Heart right ventricle (tissue), 16 donors: ENCODE measurements around the gene TSPOAP1. TPM values are rescaled to one million over a fixed set of nuclear protein-coding genes. Genes with fewer than 3 reads are reported as not detected.

ENCODE experiments used
- ATAC-seq, 8 donors: fragments of 200-7000 bp; cut with Tn5 transposase; one replicate each; pipeline ENCODE4 v1.9.1; 2020; ENCODE audit warnings: mild to moderate bottlenecking in 8 of 8, moderate library complexity in 8 of 8, moderate number of reproducible peaks in 1 of 8
- DNase-seq, 2 donors: peaks; one replicate each; pipeline ENCODE4 v3.0.0-alpha.2; 2020
- H3K27ac ChIP-seq, 10 donors: fragments of 200-600 bp; sonication (generic) in 2 of 10; one replicate each; pipeline versions ENCODE4 v1.5.0 to v1.8.0; 2020 to 2022; ENCODE audit warnings: mild to moderate bottlenecking in 3 of 10
- H3K27me3 ChIP-seq, 7 donors: fragments of 200-600 bp; one replicate each; pipeline ENCODE4 v1.8.0; 2021 to 2022; ENCODE audit warnings: mild to moderate bottlenecking in 2 of 7
- H3K36me3 ChIP-seq, 9 donors: fragments of 200-600 bp; sonication (generic) in 1 of 9; one replicate each; pipeline versions ENCODE4 v1.5.0 to v1.8.0; 2020 to 2022; ENCODE audit warnings: mild to moderate bottlenecking in 2 of 9
- H3K4me1 ChIP-seq, 9 donors: fragments of 200-600 bp; sonication (generic) in 1 of 9; one replicate each; pipeline versions ENCODE4 v1.5.0 to v1.8.0; 2020 to 2022; ENCODE audit warnings: mild to moderate bottlenecking in 4 of 9
- H3K4me3 ChIP-seq, 10 donors: fragments of 200-600 bp; sonication (generic) in 2 of 10; one replicate each; pipeline versions ENCODE4 v1.5.0 to v1.8.0; 2020 to 2022; ENCODE audit warnings: mild to moderate bottlenecking in 7 of 10, moderate library complexity in 2 of 10
- H3K9me3 ChIP-seq, 11 donors: fragments of 200-600 bp in 10 of 11; sonication (generic) in 2 of 11; one replicate each; pipeline versions ENCODE4 v1.5.0 to v1.8.0; 2013 to 2022; ENCODE audit warnings: mild to moderate bottlenecking in 2 of 11, control low read depth in 1 of 11, moderate library complexity in 1 of 11
- CTCF ChIP-seq, 9 donors: fragments of 200-600 bp; sonication (generic) in 2 of 9; IDR thresholded peaks; one replicate each; pipeline versions ENCODE4 v1.5.0 to v1.8.0; 2021 to 2022; ENCODE audit warnings: antibody characterized with exemption in 9 of 9, mild to moderate bottlenecking in 5 of 9, moderate library complexity in 1 of 9
- WGBS, 2 donors: extraction: QIAGEN DNeasy Blood & Tissue Kit; methylation state at CpG; one replicate each; pipeline ENCODE4 v1.1.7; 2013; ENCODE audit warnings: inconsistent platforms in 1 of 2; 5-methylcytosine and 5-hydroxymethylcytosine counted together
- intact Hi-C, 10 donors: fragments of 100-400 bp; cut with DNase I; formaldehyde crosslinking; loops; one replicate each; pipeline versions ENCODE4 v1.11.1 to v1.14.2; 2022
- polyA plus RNA-seq, 2 donors: library from polyadenylated mRNA; stranded (reverse); fragments of 200-250 nt; gene quantifications; one replicate each; pipeline ENCODE4 v1.2.3, GENCODE V29; 2013
- total RNA-seq, 10 donors: library from RNA; stranded (reverse); fragmentation: NEBNext Ultra II Directional in 3 of 10; extraction: Animal tissue kit (Norgen Biotek cat#: 25700) in 3 of 10; gene quantifications; one replicate each; pipeline versions ENCODE4 v1.2.1 to v1.2.4, GENCODE V29; 2021 to 2023
- donor health status: Arrhythmogenic right ventricular cardiomyopathy.
- donor health status: ischemic (EF 13 %, LVEDD 7.1; RV severe dilation, severe dysfunction).
- donor health status: healthy with polysubstance abuse.
- donor health status: DM: no; HTN: yes; CAD: no.
- donor health status: DM: no; HTN: no; CAD: no.
- donor health status: ischemic (EF 25% LVEDD 6.9; RV normal size, moderate dysfunction).
- donor health status: ischemic (EF 25% LVEDD 5.7; RV mildly dilated, moderate dysfunction).
- donor health status: healthy.
- donor health status: DM: yes; HTN: yes; CAD: no.
- donor health status: Ischemic cardiomyopathy.
- donor health status: ischemic (EF 35%, LVEDD 5.7; RV mildly dilated, moderate dysfunction).
- donor health status: nonischemic (EF 11% LVEDD 7.7; RV severe dilation, severe dysfunction).
- donor health status: DM: yes; HTN: yes; CAD: no.
- donor health status: PGD.
- donor health status: ischemic (EF 29% LVEDD 5.4; RV normal size, mild dysfunction).
- donor health status: nonischemic (EF 23%, LVEDD 6.1; RV moderate dilation, normal function).

TSPOAP1 gene
- total and polyA plus RNA-seq, 12 donors = 1.6 to 35.6 (median 12.4) TPM

- Histone ChIP-seq H3K4me1 (peaks cover 0 to 15% (median 6%) of the 10 kb centered on the region in 9 donors), H3K36me3 (no peaks in the 10 kb centered on the region), H3K9me3 (no peaks in the 10 kb centered on the region), H3K27me3 (peaks cover 0 to 29% (median 14%) of the 10 kb centered on the region in 7 donors), H3K27ac (no peak overlapping the region), H3K4me3 (no peak overlapping the region)
- DNase-seq = no peak
- no peak for TF ChIP-seq CTCF (IDR thresholded peaks at IDR 0.05)
- no peak for ATAC-seq
- 85 to 95% methylated on average over 9 of the region's 9 CpGs for WGBS, 2 donors
- intact Hi-C loops = no loop called here
These were observed 7.8 kb downstream of the TSPOAP1 start for GRCh38 chr17:58320570-58321323.

GRCh38 chr17:58320163-58320558, 8.4 kb downstream of the TSPOAP1 start:
- Histone ChIP-seq H3K4me3 (no peak overlapping the region), H3K27me3 (peaks cover 0 to 24% (median 11%) of the 10 kb centered on the region in 7 donors), H3K27ac (no peak overlapping the region), H3K4me1 (peaks cover 0 to 14% (median 6%) of the 10 kb centered on the region in 9 donors), H3K9me3 (no peaks in the 10 kb centered on the region), H3K36me3 (no peaks in the 10 kb centered on the region)
- TF ChIP-seq CTCF (IDR thresholded peaks at IDR 0.05) = no peak
- ATAC-seq (no peak), DNase-seq (no peak)
- WGBS, 2 donors = 88% methylated on average over 7 of the region's 7 CpGs
- intact Hi-C loops = no loop called here

DNA sequence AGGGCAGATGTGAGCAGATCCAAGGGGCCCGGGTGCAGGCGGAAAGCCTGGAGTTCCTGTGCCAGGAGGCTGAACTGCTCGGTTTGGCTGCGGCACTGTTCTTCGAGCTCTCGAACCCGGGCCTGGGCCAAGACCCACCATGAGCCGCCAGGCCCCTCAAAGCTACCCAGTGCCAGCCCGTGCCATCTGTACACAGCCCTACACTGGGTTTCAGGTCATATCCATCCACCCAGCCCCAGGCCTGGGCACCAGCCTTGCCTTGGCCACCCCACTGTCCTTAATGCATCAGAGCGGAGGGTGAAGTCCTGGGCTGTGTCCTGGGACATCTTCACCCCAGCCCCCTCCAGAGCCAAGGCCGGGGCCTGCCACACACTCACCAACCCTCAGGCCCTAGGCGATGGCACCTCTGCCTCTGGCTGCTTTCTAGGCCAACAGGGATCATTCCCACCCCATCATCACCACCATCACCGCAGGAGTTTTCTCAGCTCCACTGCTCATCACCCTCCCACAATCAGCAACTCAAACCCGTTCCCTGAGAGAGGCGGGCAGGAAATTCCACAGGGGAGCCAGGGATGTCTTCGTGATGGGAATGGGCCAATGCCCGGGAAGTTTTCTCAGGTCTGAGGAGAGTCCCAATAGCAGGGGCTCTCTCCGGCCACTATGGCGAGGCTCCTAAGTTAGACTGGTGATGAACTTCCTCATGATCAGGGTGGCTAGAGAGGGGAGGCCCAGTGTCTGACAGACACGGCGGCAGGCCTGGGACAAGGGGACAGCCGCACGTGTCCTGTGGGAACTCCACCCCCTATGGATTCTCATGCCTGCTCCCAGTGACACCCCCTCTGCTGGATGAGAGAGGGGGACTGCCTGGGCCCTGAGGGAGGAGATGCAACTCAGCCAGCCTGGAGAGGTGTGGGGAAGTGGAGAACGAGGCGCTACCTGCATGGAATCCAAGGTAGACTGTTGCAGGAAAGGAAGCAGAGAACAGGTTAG, 9.1 kb downstream of the TSPOAP1 start:
- ATAC-seq = no peak
- H3K9me3 ChIP-seq = no peaks in the 10 kb centered on the region
- no peak for DNase-seq
- peaks cover 0 to 17% (median 5%) of the 10 kb centered on the region in 7 donors for H3K27me3 ChIP-seq
- no peaks in the 10 kb centered on the region for H3K36me3 ChIP-seq
- peaks cover 0 to 9% (median 1%) of the 10 kb centered on the region in 9 donors for H3K4me1 ChIP-seq
- no peak overlapping the region for H3K4me3 ChIP-seq
- 73 to 76% methylated on average over 25 of the region's 25 CpGs for WGBS, 2 donors
- H3K27ac ChIP-seq = no peak overlapping the region
- intact Hi-C loops = loop anchor here in 5 of 10 donors (5.0 to 10.0 kb wide), 4 partner anchors 95 to 128 kb away; partner anchors contain the start of gene RNF43 (in 2 of the 5)
- TF ChIP-seq CTCF (IDR thresholded peaks at IDR 0.05) = no peak

DNA sequence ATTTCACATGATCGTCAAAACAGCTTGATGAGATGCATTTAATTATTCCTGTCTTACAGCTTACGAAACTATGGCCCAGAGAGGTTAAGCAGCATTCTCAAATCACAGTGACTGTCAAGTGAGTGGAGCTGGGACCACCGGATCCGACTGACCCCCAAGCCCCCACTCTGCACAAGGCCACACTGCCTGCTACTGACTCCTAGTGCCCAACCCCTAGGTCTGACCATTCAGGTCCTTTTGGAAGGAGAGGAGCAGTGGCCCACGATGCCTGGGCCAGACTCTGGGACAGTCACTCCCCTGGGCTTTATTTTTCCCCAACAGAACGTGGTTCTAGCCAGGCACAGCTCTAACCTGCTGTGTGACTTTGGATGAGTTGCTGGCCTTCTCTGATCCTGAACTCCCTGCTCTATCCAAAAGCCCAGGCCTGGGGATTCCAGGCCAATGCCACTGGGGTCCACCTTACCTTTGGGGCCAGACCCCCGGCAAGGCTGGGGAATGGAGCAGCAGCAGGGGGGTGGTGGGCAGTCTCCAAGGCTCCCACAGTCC, 9.9 kb downstream of the TSPOAP1 start:
- intact Hi-C loops = loop anchor here in 5 of 10 donors (5.0 to 10.0 kb wide), 4 partner anchors 96 to 129 kb away; partner anchors contain the start of gene RNF43 (in 2 of the 5)
- H3K9me3 ChIP-seq = no peaks in the 10 kb centered on the region
- no peak for DNase-seq
- H3K27me3 ChIP-seq = peaks cover 0 to 10% (median 4%) of the 10 kb centered on the region in 7 donors
- no peak for TF ChIP-seq CTCF (IDR thresholded peaks at IDR 0.05)
- no peak overlapping the region for H3K4me3 ChIP-seq
- peaks cover 0 to 5% (median 0%) of the 10 kb centered on the region in 9 donors for H3K4me1 ChIP-seq
- WGBS, 2 donors = 74 to 80% methylated on average over 7 of the region's 7 CpGs
- no peak overlapping the region for H3K27ac ChIP-seq
- H3K36me3 ChIP-seq = no peaks in the 10 kb centered on the region
- ATAC-seq = no peak
